HepG2 (cell line): Measurements from ENCODE around the gene FAM3D. TPM values are rescaled to one million over a fixed set of nuclear protein-coding genes. Genes with fewer than 3 reads are reported as not detected.

Source experiments
- ATAC-seq: fragments of 200-7000 bp; cut with Tn5 transposase; 3 replicates; pipeline ENCODE4 v1.9.1; 2020; ENCODE audit warnings: mild to moderate bottlenecking, moderate library complexity
- BruUV-seq: library from RNA; stranded (reverse); fragments of 400-500 nt; replicated peaks from 2 replicates; lab custom pipeline; 2021; lab: Mats Ljungman, UMichigan
- CTCF ChIA-PET: fragments of 300-600 bp; formaldehyde crosslinking; extraction: SDS; loops from one replicate; lab custom pipeline; 2021; ENCODE audit warnings: low total read pairs, inconsistent platforms, low intra/inter-chr PET ratio; lab: Yijun Ruan, JAX
- POLR2A ChIA-PET: fragments of 350-600 bp; sonication (Branson Sonifier 250); formaldehyde crosslinking; loops from one replicate; lab custom pipeline; 2020; ENCODE audit warnings: antibody characterized with exemption, inconsistent platforms; lab: Yijun Ruan, JAX
- DNase-seq: peaks from one replicate; pipeline ENCODE4 v3.0.0-alpha.2; 2015; ENCODE audit warnings: low spot score
- FAIRE-seq: peaks from 3 replicates; lab custom pipeline; 2011; peaks lifted over from hg19 to GRCh38; lab: Jason Lieb, UNC
- H2AFZ ChIP-seq: one replicate; pipeline ENCODE4 v1.6.1; 2011; ENCODE audit warnings: low read length, inconsistent platforms
- H3K27ac ChIP-seq: fragments of 300-600 bp; 3 replicates; pipeline ENCODE4 v1.8.0; 2011; ENCODE audit warnings: mixed run types, mild to moderate bottlenecking, mixed read lengths, low read length, inconsistent platforms; ENCODE audit not compliant: insufficient read depth; ENCODE audit errors: extremely low read length
- H3K27me3 ChIP-seq, 2 experiments: fragments of 200-600 bp in 1 of 2; 2 replicates in 1 of 2; 3 replicates in 1 of 2; pipeline versions ENCODE4 v1.6.0 to v1.8.0; 2011; ENCODE audit warnings: low read length in 2 of 2, mild to moderate bottlenecking in 2 of 2, moderate library complexity in 2 of 2, inconsistent platforms in 1 of 2; ENCODE audit not compliant: insufficient read depth in 2 of 2, control insufficient read depth in 1 of 2
- H3K36me3 ChIP-seq, 2 experiments: fragments of 200-600 bp in 1 of 2; replicated peaks in 1 of 2; 2 replicates in 1 of 2; 3 replicates in 1 of 2; pipeline versions ENCODE4 v1.5.1 to v1.8.0; 2011; ENCODE audit warnings: low read length in 2 of 2, inconsistent platforms in 1 of 2; ENCODE audit not compliant: insufficient read depth in 2 of 2, control insufficient read depth in 1 of 2
- H3K4me1 ChIP-seq: 2 replicates; pipeline ENCODE4 v1.5.1; 2012; ENCODE audit warnings: low read length, inconsistent platforms; ENCODE audit not compliant: insufficient read depth
- H3K4me2 ChIP-seq: 2 replicates; pipeline ENCODE4 v1.6.0; 2011; ENCODE audit warnings: low read depth, low read length, inconsistent platforms
- H3K4me3 ChIP-seq, 3 experiments: fragments of 200-600 bp in 1 of 3; sonication (generic), shearing (Covaris generic) in 1 of 3; replicated peaks in 1 of 3; 2 replicates each; pipeline ENCODE4 v1.5.1; 2011 to 2016; ENCODE audit warnings: low read length in 3 of 3, inconsistent platforms in 2 of 3, low read depth in 2 of 3, mild to moderate bottlenecking in 2 of 3, control low read depth in 1 of 3, mixed read lengths in 1 of 3; ENCODE audit not compliant: insufficient read depth in 1 of 3
- H3K79me2 ChIP-seq: one replicate; pipeline ENCODE4 v1.6.1; 2011; ENCODE audit warnings: low read length, inconsistent platforms; ENCODE audit not compliant: insufficient read depth
- H3K9ac ChIP-seq: 2 replicates; pipeline ENCODE4 v1.6.0; 2011; ENCODE audit warnings: mild to moderate bottlenecking, low read depth, low read length, inconsistent platforms; ENCODE audit not compliant: insufficient read depth
- H3K9me3 ChIP-seq: 2 replicates; pipeline ENCODE4 v1.5.1; 2012; ENCODE audit warnings: mild to moderate bottlenecking, low read length
- H4K20me1 ChIP-seq: 2 replicates; pipeline ENCODE4 v1.6.0; 2011; ENCODE audit warnings: inconsistent platforms, mild to moderate bottlenecking, low read length, moderate library complexity; ENCODE audit not compliant: insufficient read depth
- DMTF1 ChIP-seq: sonication (generic); formaldehyde crosslinking; IDR thresholded peaks from 2 replicates; pipeline ENCODE4 v1.4.0; 2020; ENCODE audit warnings: mild to moderate bottlenecking, missing genetic modification reagents
- HMGXB3 ChIP-seq: sonication (generic); formaldehyde crosslinking; IDR thresholded peaks from 2 replicates; pipeline ENCODE4 v1.4.0; 2020; ENCODE audit warnings: missing genetic modification reagents, borderline replicate concordance
- MIER2 ChIP-seq: IDR thresholded peaks from 2 replicates; pipeline ENCODE4 v1.6.1; 2016; ENCODE audit warnings: missing biosample characterization, missing genetic modification reagents
- MXD4 ChIP-seq: IDR thresholded peaks from 2 replicates; pipeline ENCODE4 v1.6.1; 2016; ENCODE audit warnings: mild to moderate bottlenecking, missing biosample characterization, missing genetic modification reagents
- PHB2 ChIP-seq: fragments of 450-650 bp; IDR thresholded peaks from 2 replicates; pipeline ENCODE4 v1.6.1; 2018; ENCODE audit not compliant: partially characterized antibody
- SNAPC2 ChIP-seq: sonication (generic); formaldehyde crosslinking; IDR thresholded peaks from 2 replicates; pipeline ENCODE4 v1.8.1; 2022; ENCODE audit warnings: mild to moderate bottlenecking, missing genetic modification reagents
- ZNF10 ChIP-seq: sonication (generic); formaldehyde crosslinking; IDR thresholded peaks from 2 replicates; pipeline ENCODE4 v1.4.0; 2020; ENCODE audit warnings: mild to moderate bottlenecking, low read depth, missing genetic modification reagents, borderline replicate concordance
- ZNF761 ChIP-seq: sonication (generic); formaldehyde crosslinking; conservative IDR thresholded peaks from 2 replicates; pipeline ENCODE4 v1.4.0; 2020; ENCODE audit warnings: mild to moderate bottlenecking, missing genetic modification reagents
- whole genome bisulfite sequencing: methylation state at CpG from one replicate; pipeline ENCODE4 v1.1.6; 2017; ENCODE audit warnings: low lambda C conversion rate; 5-methylcytosine and 5-hydroxymethylcytosine counted together
- in situ Hi-C: cut with HindIII; loops from 2 replicates; pipeline ENCODE4 v1.10.0; 2017; ENCODE audit warnings: low pct_unique_long_range_greater_than_20kb; ENCODE audit not compliant: extremely low pct_ligation_motif_present
- intact Hi-C: fragments of 100-400 bp; cut with micrococcal nuclease; formaldehyde crosslinking; loops from one replicate; pipeline ENCODE4 v1.10.0; 2022; ENCODE audit not compliant: unreplicated experiment
- polyA plus RNA-seq, 8 experiments: library from polyadenylated mRNA; depleted of rRNA in 3 of 8; stranded (reverse) in 7 of 8; unstranded in 1 of 8; fragments of >200 nt; fragmentation: Illumina TruSeq in 4 of 8; extraction: Trizol in 4 of 8; gene quantifications; 2 replicates each; pipeline versions ENCODE4 v1.2.1 to v1.2.3, GENCODE V29; 2011 to 2016; ENCODE audit warnings: low read depth in 4 of 8, missing spikeins in 1 of 8, mixed read lengths in 1 of 8; ENCODE audit not compliant: insufficient read depth in 1 of 8
- total RNA-seq, 5 experiments: library from RNA; depleted of rRNA; stranded (reverse); fragments of >200 nt; fragmentation: Illumina TruSeq; extraction: Trizol; gene quantifications; 2 replicates each; pipeline ENCODE4 v1.2.3, GENCODE V29; 2016; ENCODE audit warnings: low read depth in 1 of 5

FAM3D gene
- total and polyA plus RNA-seq, 2 of the 13 experiments (the other 11 are each of a cell fraction or from before 2014, with no cell fraction given), result not detected

GRCh38 chr3:58670506-58671135 lies 4.0 kb upstream of the FAM3D start:
- TF ChIP-seq PHB2 (no peak), ZNF10 (CRISPR knock-in tag) (no peak), SNAPC2 (CRISPR knock-in tag) (no peak), MXD4 (CRISPR knock-in tag) (no peak), MIER2 (CRISPR knock-in tag) (no peak), HMGXB3 (CRISPR knock-in tag) (no peak), ZNF761 (no peak), DMTF1 (no peak)
- Histone ChIP-seq H3K36me3 (no peaks in the 10 kb centered on the region), H3K4me3 (no peak overlapping the region), H3K27me3 (peaks cover 1 to 8% of the 10 kb centered on the region in 2 experiments; a peak in 4 of 5 replicates), H3K4me2 (no peak overlapping the region), H3K27ac (no peak overlapping the region), H3K9ac (no peak overlapping the region), H3K79me2 (no peaks in the 10 kb centered on the region), H3K9me3 (no peaks in the 10 kb centered on the region), H2AFZ (no peak overlapping the region), H3K4me1 (peaks cover 10% of the 10 kb centered on the region; the same call in 1 of the 2 replicates), H4K20me1 (no peaks in the 10 kb centered on the region)
- in situ Hi-C loops (no loop called here), intact Hi-C loops (no loop called here)
- ChIA-PET CTCF (no interaction called here), POLR2A (no interaction called here)
- FAIRE-seq, result no peak
- no peak for DNase-seq
- ATAC-seq, result no peak
- BruUV-seq, result no TSS peak
- 23% methylated on average over 9 of the region's 9 CpGs for whole genome bisulfite sequencing
